Left colon (tissue), 2 donors: ENCODE data around the gene FAM193A. TPM values are rescaled to one million over a fixed set of nuclear protein-coding genes. Genes with fewer than 3 reads are reported as not detected.
A peak's percentile ranks its signal among the peaks of the same experiment; 100 is the strongest.
"Not testable (repeated sequence)": the region's sequence is repeated elsewhere in the genome, so short reads cannot be mapped to it uniquely, and the experiment has no call there.

Source experiments
- ATAC-seq: fragments of 200-7000 bp; cut with Tn5 transposase; one replicate; pipeline ENCODE4 v1.9.1; 2020; ENCODE audit warnings: mild to moderate bottlenecking, moderate library complexity
- DNase-seq, 2 donors: peaks; one replicate each; pipeline ENCODE4 v3.0.0-alpha.2; 2020
- intact Hi-C, 2 donors: fragments of 100-400 bp; cut with DNase I in 1 of 2; cut with micrococcal nuclease in 1 of 2; formaldehyde crosslinking; loops; one replicate each; pipeline versions ENCODE4 v1.11.2 to v1.14.0; 2022; cut with DNase I, micrococcal nuclease
- total RNA-seq, 2 donors: library from RNA; stranded (reverse); fragmentation: NEBNext Ultra II Directional; extraction: Animal tissue kit (Norgen Biotek cat#: 25700); gene quantifications; one replicate each; pipeline ENCODE4 v1.2.1, GENCODE V29; 2021
- donor health status: DM: no; HTN: no; CAD: no.
- donor health status: DM: yes; HTN: yes; CAD: no.

FAM193A gene
- total RNA-seq, 2 donors from 2014 or later, result 22.8 to 23.7 TPM

- ATAC-seq (no peak), DNase-seq (no peak)
- intact Hi-C loops, result no loop called here
Measured at GRCh38 chr4:2672082-2672481, 135.6 kb downstream of the FAM193A start.

- no peak for DNase-seq
- intact Hi-C loops, result no loop called here
- ATAC-seq, result no peak
Measured at GRCh38 chr4:2672700-2673099, 136.3 kb downstream of the FAM193A start.

DNA sequence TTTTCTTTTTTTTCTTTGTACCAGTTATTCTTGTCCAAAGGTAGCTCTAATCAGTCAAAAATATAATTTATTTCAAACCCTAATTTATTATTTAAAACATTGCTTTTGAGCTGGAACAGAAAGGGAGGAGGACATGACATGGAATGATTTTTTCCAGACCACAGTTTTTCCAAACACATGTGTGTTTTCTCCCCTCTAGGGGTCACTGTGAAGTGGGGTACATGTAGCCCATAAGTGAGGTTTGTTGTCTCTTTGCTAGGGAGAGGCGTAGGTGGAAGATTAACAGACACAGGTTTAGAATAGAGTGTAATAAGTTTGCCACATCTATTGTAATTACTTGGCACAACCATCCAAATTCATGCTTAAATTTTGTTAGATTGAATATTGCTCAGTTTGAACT is 136.7 kb downstream of the FAM193A start:
- DNase-seq (no peak), ATAC-seq (no peak)
- intact Hi-C loops, result no loop called here

GRCh38 chr4:2679762-2680161 is 143.3 kb downstream of the FAM193A start:
- DNase-seq, intact Hi-C loops, ATAC-seq: not testable (repeated sequence)

- ATAC-seq, result no peak
- intact Hi-C loops, result no loop called here
- DNase-seq, result no peak
Measured at GRCh38 chr4:2684486-2684885, 148.0 kb downstream of the FAM193A start.

DNA sequence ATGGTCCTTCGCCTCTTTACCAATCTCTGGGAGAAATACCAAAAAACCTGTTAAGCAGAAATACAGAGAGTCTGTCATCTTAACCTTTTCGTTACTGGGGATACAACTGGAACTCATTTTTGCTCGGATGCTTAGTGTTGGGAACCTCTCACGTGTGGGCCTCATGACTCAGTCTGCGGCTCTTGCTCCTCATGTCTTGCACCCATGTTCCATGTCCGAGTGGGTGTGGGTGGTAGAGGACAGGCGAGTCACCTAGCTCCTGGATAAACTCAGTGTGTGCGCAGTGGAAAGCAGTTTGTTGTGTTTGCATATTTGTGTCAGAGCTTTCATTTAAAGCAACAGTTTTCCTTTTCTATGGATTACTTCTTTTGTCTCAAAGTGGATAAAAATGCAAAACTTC is 149.1 kb downstream of the FAM193A start:
- DNase-seq (no peak), ATAC-seq (no peak)

DNA sequence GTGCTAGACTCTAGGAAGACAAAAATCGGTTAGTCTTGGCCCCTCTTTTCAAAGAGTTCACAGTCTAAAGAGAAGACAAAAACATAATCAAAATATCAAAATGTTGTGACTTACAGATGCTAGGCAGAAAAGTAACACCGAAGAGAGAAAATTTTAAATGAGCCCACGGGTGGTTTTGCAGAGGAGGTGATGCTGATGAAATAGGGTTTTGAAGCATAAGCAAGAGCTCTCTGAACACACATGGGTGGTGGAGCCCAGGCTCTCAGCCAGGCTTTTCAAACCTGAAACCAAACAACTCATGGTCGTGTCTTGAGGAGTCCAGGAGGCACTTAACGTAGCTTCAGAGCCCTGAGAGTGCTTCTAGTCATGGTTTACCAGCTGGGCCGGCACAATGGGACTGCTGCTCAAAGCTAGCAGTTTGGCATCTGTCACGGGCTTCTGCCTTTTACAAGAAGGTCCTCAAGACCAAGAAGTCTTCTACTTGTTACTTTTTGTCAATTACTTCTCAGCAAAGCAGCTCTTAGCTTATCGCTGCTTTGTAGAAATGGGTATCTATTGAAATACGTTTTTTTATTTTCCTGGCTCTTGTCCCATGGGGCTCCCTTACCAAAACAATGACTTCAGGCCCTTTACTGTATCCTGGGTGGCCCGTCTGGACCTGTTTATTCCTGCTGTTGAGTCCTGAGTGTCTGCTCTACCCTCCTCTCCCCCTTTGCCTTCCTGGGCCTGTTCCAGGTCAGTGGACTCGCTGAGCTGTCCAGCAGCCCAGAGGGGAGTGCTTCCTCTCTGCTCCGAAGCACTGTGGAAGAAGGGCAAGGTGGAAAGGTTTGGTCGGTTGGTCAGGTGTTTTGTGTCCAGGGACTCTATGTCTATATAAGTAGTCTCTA is 150.2 kb downstream of the FAM193A start:
- DNase-seq, result no peak
- ATAC-seq, result no peak
- intact Hi-C loops, result no loop called here

More for the DNA sequence above, 149.1 kb downstream of the FAM193A start:
- intact Hi-C loops, result no loop called here

- intact Hi-C loops, result no loop called here
- no peak for ATAC-seq
Measured at GRCh38 chr4:2688281-2688680, 151.8 kb downstream of the FAM193A start.

DNA sequence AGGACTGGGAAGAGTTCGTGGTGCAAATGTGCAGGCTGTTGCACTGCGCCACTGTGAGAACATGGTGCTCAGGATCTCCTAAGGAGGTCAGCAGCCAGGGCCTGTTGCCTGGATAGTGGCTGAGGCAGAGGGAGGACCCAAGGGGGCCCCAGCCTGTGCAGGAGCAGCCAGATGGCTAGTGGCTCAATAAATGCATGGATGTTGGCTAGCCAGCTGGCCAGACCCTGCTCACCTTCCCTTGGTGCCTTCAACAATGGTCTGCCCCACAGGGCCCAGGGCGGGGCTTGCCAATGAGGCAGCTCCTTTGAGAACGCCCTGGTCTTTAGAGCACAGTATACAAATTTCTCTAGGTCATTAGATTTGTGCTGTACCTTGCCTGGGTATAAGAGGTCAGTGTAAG is 152.2 kb downstream of the FAM193A start:
- intact Hi-C loops, result no loop called here
- ATAC-seq (no peak), DNase-seq (no peak)

More at GRCh38 chr4:2688281-2688680, 151.8 kb downstream of the FAM193A start:
- DNase-seq, result no peak

DNA sequence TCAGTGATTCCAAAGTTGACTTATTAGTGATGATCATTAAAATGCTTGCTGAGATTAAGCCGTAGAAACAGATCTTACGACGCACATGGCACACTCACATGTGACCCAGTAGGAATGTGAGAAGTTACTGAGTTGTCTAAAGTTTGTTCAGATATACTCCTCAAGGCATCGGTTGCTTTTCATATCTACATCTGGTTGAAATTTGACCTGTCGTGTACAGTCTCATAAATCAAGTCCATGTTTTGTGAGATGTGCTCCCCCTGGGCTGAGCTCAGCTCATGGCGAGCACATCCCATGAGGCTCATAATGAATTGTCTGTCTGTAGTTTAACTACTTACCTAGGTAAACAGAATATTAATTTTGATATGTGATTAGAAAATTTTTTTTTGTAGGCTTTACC is 152.7 kb downstream of the FAM193A start:
- DNase-seq (no peak), ATAC-seq (no peak)
- intact Hi-C loops, result no loop called here

GRCh38 chr4:2689825-2690700 is 153.6 kb downstream of the FAM193A start:
- ATAC-seq, result no peak
- intact Hi-C loops, result no loop called here

GRCh38 chr4:2691313-2691712 is 154.9 kb downstream of the FAM193A start:
- ATAC-seq (no peak), DNase-seq (no peak)
- intact Hi-C loops, result no loop called here

More at GRCh38 chr4:2689825-2690700, 153.6 kb downstream of the FAM193A start:
- DNase-seq, result peak in 1 of 2 donors; percentile 31

- ATAC-seq (no peak), DNase-seq (no peak)
- intact Hi-C loops, result no loop called here
Measured at GRCh38 chr4:2691952-2692435, 155.5 kb downstream of the FAM193A start.

DNA sequence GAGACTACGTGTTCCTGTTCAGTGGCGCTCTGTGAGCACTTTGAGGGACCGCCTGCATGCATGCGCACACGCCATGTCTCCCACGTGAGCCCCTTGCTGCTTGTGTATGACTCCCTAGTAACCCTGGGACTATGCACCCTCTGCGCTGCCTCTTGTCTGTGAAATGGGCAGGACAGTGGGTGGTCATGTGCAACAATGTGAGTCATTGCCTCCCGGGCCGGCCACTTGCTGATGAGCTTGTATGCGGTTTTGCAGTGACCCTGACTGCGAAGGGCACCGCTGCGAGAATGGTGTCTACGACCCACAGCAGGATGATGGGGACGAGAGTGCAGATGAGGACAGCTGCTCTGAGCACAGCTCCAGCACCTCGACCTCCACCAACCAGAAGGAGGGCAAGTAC is 158.2 kb downstream of the FAM193A start:
- intact Hi-C loops, result no loop called here
- no peak for ATAC-seq
- DNase-seq, result no peak

GRCh38 chr4:2695346-2696060 is 159.1 kb downstream of the FAM193A start:
- intact Hi-C loops, result no loop called here

DNA sequence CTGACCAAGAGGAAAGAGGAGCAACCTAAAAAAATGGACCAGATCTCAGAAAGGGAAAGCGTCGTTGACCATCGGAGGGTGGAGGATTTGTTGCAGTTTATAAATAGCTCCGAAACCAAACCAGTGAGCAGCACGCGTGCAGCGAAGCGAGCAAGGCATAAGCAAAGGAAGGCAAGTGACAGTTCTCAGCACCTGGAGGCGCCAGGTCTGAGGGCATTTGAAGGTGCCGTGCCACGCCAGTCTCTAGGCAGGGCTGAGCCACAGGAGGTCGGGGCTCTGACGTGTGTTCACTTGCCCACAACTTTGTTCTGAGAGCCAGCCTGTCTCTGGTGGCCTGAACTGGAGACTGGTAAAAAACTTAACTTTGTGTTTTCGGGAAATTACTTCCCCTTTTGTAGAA is 160.0 kb downstream of the FAM193A start:
- intact Hi-C loops, result no loop called here
- ATAC-seq (no peak), DNase-seq (peak; percentile 36 to 44)

More at GRCh38 chr4:2695346-2696060, 159.1 kb downstream of the FAM193A start:
- ATAC-seq, result no peak
- no peak for DNase-seq

DNA sequence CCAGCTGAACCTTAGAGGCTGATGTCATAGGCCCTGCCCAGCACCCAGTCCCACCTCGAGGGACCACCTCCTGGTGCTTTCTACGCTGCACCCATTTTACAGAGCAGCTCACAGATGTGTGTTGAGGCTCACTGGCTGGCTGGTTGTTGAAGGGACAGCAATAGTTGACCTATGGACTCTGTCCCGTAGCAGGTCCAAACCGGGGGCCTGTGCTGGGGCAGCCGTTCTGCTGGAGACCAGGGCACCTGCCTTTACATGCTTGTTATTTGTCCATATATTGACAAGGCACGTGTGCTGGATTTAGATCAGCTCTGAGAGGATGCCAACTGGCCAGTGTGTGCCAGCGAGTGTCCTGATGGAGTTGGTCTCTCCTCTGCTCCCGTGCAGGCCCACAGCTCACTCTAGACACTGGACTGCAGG is 161.6 kb downstream of the FAM193A start:
- ATAC-seq, result no peak

GRCh38 chr4:2698504-2698903 is 162.1 kb downstream of the FAM193A start:
- no peak for ATAC-seq
- intact Hi-C loops, result no loop called here

More for the DNA sequence above, 161.6 kb downstream of the FAM193A start:
- DNase-seq, result no peak
- intact Hi-C loops, result no loop called here

GRCh38 chr4:2698951-2699505 is 162.6 kb downstream of the FAM193A start:
- intact Hi-C loops, result no loop called here
- no peak for DNase-seq
- no peak for ATAC-seq

More at GRCh38 chr4:2698504-2698903, 162.1 kb downstream of the FAM193A start:
- DNase-seq, result no peak
